ENCODE results near the gene MSRB2.
A peak's percentile ranks its signal among the peaks of the same experiment; 100 is the strongest.
"Not testable (repeated sequence)": the region's sequence is repeated elsewhere in the genome, so short reads cannot be mapped to it uniquely, and the experiment has no call there.

MSRB2 gene

GRCh38 chr10:23095404-23095965 lies at the start of gene MSRB2:
Gene MSRB2, plus strand, starts transcription at chr10:23095579. Its CDS starts 30 bp downstream, at chr10:23095609.
- DNase-seq = peak; percentile 78

DNA sequence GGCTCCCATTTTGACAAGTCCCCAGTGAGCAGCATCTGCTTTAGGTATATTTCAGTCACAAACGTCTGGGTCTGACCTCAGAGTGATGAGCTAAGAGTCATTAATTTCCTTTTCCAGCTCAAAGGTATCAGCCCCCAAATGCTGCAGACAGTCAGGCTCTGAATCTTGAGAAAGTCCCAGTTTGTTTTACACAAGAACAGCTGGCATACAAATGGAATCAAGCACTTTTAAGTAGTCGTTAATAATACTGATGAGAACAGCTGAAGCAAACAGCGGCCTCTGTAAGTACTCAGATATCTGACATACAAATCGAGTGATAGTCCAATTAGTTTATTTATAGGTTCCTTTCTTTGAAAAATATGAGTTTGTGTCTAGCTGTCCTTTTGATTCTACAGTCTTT lies 49.4 kb upstream of the MSRB2 start:
- no peak for DNase-seq

- no peak for DNase-seq
Measured at GRCh38 chr10:23047201-23048050, 48.0 kb upstream of the MSRB2 start.

DNA sequence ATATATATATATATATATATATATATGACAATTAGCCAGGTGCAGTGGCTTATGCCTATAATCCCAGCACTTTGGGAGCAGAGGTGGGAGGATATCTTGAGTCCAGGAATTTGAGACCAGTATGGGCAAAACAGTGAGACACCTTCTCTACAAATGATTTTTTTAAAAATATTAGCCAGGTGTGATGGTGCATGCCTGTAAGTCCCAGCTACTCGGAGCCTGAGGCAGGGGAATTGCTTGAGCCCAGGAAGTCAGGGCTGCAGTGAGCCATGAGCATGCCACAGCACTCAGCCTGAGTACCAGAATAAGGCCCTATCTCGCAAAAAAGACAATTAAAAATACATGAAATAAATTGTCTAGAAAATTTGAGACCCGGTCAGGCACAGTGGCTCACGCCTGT lies 47.2 kb upstream of the MSRB2 start:
- DNase-seq = no peak

- DNase-seq = no peak
Measured at GRCh38 chr10:23051278-23051677, 44.1 kb upstream of the MSRB2 start.

GRCh38 chr10:23051855-23052331 lies 43.5 kb upstream of the MSRB2 start:
- DNase-seq = no peak

DNA sequence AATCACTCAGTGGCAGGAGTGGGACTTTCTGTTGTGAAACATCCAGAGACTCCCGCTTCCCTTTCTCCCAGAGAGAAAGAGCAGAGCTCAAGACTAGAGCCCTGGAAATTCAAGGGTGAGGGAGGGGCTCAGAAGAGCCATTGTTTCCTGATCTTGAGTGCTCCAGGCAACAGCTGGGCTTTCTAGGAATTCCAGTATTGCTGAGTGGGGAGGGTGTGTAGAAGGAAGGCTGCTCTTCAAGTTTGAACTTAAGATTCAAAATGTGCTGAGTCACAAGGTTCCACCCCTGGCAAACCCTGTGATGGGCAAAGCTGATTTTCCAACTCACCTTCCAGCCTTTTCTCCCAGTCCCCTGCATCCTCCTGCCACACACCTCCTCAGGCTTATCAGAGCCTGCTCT lies 42.3 kb upstream of the MSRB2 start:
- no peak for DNase-seq

GRCh38 chr10:23055424-23056185 lies 39.8 kb upstream of the MSRB2 start:
- no peak for DNase-seq

DNA sequence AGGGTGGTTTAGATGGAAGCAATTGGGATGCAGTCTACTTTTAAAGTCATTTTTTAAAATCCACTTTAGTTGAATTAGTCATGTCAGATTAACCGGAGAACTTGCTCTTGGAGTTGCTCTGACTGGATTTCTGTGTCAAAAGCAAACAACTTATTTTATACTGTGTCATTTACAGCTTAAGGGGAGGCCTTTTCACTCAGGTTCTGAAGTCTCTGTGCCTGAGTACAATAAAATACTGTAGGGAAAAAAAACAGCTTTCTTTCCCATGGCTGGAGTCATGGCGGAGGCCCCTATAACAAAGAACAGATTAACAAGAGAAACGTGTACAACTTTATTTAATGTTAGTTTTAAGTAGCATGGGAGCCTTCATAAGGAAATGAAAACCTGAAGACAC lies 39.2 kb upstream of the MSRB2 start:
- DNase-seq = no peak

GRCh38 chr10:23058366-23058765 lies 37.0 kb upstream of the MSRB2 start:
- DNase-seq = no peak

DNA sequence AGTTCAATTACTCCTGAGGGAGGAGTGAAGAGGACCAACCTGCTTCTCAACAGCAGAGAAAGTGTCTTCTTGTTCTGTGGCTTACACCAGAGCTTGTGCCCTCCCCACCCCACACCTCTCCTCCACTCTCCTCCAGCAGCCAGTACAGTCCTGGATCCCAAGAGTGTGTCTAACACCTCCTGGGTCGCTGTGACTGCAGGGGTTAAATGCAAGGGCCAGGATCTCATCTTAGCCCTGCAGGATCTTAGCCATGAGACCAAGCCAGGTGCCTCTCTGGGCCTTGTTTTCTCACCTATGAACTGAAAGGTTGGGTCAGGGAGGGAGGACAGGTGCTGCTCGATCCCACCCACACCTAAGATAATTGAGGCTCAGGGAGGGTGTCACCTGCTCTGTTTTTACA lies 34.5 kb upstream of the MSRB2 start:
- DNase-seq = no peak

DNA sequence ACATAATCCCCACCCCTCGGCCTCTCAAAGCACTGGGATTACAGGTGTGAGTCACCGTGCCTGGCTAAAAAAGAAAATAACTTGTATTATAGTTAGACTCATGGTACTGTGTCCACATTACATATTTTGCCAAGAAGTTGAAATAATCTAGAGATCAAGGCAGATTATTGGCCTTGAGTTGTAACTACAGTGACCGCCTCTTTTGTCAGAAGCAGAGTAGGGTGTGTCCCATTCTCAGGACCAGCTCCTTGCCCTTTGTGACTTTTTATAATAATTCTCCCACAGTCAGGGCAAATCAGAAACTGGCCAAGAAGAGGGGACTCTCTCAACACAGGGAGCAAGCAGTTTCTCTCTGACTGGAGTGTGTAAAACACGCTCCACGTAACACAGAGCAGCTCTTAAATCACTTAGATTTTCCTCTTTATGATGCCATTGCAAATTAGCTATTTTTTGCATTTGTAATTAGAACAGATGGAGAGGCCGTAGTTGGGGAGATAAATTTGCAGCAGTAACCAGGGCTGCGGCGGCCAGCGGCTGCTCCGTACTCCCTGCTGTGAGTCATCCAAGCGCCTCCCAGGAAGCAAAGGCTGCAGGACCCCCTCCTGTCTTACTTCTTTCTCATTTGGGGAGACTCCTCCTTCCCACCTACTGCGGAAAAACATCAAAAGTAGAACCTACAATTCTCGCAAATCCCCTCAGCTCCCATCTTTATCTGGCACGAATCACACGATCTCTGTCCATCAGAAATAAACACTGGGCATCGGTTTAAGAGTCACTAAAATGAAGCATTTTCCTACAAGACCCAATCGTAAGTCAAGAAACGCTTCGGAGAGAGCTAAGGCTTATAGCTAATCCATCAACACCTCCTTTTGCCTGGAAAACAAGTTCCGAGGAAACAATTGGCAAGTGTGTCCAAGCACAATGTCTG lies 32.1 kb upstream of the MSRB2 start:
- DNase-seq = no peak

- no peak for DNase-seq
Measured at GRCh38 chr10:23063973-23064812, 31.2 kb upstream of the MSRB2 start.

GRCh38 chr10:23064813-23065114 lies 30.6 kb upstream of the MSRB2 start:
- DNase-seq = not testable (repeated sequence)

- no peak for DNase-seq
Measured at GRCh38 chr10:23065181-23065948, 30.0 kb upstream of the MSRB2 start.

GRCh38 chr10:23067337-23067736 lies 28.0 kb upstream of the MSRB2 start:
- no peak for DNase-seq

DNA sequence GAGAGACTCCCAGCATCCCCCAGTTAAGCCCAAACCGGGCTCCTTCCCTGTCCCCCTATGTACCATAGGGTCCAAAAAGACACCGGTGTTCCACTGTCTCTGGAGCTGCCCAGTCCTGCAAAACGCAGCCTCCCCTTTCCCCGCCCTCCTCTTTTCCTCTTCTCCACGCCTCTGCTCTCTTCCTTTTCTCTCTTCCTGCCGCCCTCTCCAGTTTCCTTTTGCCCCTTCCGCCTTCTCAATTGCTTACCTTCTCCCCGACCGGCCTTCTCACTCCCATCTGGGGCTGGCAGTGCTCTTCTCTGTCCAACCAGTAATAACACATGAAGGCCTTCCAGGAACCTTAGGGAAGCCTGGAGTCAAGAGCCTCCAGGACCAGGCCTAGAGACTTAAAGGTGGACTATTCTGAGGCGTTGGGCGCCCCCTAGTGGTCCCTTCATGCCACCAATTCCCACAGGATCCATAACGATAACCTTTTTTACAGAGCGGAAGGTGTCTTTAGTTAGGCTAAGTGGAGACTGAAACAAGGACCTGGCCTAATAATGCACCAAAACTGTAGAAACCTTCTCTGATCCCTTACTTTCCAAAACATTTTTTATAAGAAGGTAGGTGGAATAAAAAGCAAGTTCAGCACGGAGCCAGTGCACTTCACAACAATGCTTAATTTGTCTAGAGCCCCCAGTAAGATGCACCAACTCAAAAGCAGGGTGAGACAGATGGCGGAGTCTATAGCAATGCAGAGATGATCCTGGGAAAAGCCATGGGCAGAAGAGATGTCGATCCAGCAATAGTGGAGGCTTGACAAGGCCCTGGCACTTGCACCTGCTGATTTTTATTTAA lies 27.2 kb upstream of the MSRB2 start:
- DNase-seq = peak; percentile 21

GRCh38 chr10:23069019-23069815 lies 26.2 kb upstream of the MSRB2 start:
- DNase-seq = no peak
